HG03457 (cell line): ENCODE data around the gene XAGE2.
"Not testable (repeated sequence)": the region's sequence is repeated elsewhere in the genome, so short reads cannot be mapped to it uniquely, and the experiment has no call there.

Experiments used
- ATAC-seq: cut with Tn5 transposase; IDR thresholded peaks from one replicate; pipeline ENCODE4 v1.9.1; 2021; ENCODE audit warnings: moderate number of reproducible peaks; ENCODE audit not compliant: unreplicated experiment

Gene XAGE2

GRCh38 chrX:52368368-52369055 lies at the start of gene XAGE2:
XAGE2 (plus strand) TSS chrX:52369021; CDS start chrX:52370015, 994 bp downstream.
- no peak for ATAC-seq

GRCh38 chrX:52337410-52337809 lies 31.4 kb upstream of the XAGE2 start:
- ATAC-seq = no peak

GRCh38 chrX:52341493-52341892 lies 27.3 kb upstream of the XAGE2 start:
- ATAC-seq = no peak

- not testable (repeated sequence) for ATAC-seq
Measured at GRCh38 chrX:52343131-52343530, 25.7 kb upstream of the XAGE2 start.

GRCh38 chrX:52345402-52345801 lies 23.4 kb upstream of the XAGE2 start:
- not testable (repeated sequence) for ATAC-seq

- ATAC-seq = no peak
Measured at GRCh38 chrX:52346174-52347165, 22.4 kb upstream of the XAGE2 start.

GRCh38 chrX:52349681-52350080 lies 19.1 kb upstream of the XAGE2 start:
- ATAC-seq = no peak

GRCh38 chrX:52352551-52352950 lies 16.3 kb upstream of the XAGE2 start:
- ATAC-seq = no peak

GRCh38 chrX:52353838-52354237 lies 15.0 kb upstream of the XAGE2 start:
- no peak for ATAC-seq

- no peak for ATAC-seq
Measured at GRCh38 chrX:52355108-52355507, 13.7 kb upstream of the XAGE2 start.

GRCh38 chrX:52359614-52360232 lies 9.1 kb upstream of the XAGE2 start:
- ATAC-seq = no peak

GRCh38 chrX:52361941-52362340 lies 6.9 kb upstream of the XAGE2 start:
- no peak for ATAC-seq

GRCh38 chrX:52363247-52363883 lies 5.5 kb upstream of the XAGE2 start:
- ATAC-seq = no peak

- ATAC-seq = no peak
Measured at GRCh38 chrX:52378870-52379269, 10.0 kb downstream of the XAGE2 start.

GRCh38 chrX:52380993-52381392 lies 12.2 kb downstream of the XAGE2 start:
- no peak for ATAC-seq

- no peak for ATAC-seq
Measured at GRCh38 chrX:52410439-52411394, 41.9 kb downstream of the XAGE2 start.

GRCh38 chrX:52415304-52415703 lies 46.5 kb downstream of the XAGE2 start:
- ATAC-seq = no peak

- no peak for ATAC-seq
Measured at GRCh38 chrX:52416816-52417215, 48.0 kb downstream of the XAGE2 start.

- ATAC-seq = no peak
Measured at GRCh38 chrX:52420824-52421443, 52.1 kb downstream of the XAGE2 start.
